HL-60/S4 treated with retinoic acid at 250 ng/mL for 4 days and 3 days (cell line): Measurements from ENCODE around the gene SHISA6.

ENCODE experiments used
- in situ Hi-C: fragments of 300-500 bp; cut with MboI; formaldehyde crosslinking; loops from 2 replicates; pipeline ENCODE4 v1.7.0; 2022; ENCODE audit warnings: low sequenced_read_pairs

The SHISA6 gene

DNA sequence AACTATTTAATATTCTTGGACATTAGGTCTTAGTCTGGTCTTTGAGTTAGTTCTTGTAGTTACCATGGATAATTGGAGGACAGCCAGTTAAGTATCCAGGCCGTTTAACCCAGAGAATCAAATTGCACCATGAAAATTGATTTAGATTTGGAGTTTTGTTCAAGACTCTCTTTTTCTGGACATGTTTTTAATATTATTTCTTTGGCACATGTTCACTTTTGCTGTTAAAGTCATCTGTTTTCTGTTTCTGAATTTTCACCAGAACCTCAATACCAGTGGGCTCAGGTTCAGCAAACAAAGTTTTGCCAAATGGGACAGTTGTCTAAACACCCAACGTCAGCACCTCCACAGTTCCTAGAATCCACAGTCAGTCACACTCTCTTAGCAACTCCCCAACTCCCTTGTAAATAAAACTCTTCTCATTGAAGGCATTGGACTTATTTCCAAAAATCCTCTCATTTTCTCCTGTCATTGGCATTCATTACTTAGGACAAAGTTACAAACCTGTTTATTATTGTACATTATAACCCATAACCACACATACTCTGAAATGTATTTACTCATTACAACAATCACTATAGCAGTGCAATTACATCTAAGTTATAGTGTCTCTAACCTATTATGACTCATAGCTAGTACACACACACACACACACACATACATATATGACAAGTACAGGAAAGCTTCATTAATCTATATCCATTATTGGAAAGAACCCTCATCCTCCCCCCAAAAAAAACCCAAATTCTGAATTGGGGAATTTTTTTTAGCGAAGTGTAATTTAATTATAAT lies 323.8 kb downstream of the SHISA6 start:
- in situ Hi-C loops, result no loop called here

DNA sequence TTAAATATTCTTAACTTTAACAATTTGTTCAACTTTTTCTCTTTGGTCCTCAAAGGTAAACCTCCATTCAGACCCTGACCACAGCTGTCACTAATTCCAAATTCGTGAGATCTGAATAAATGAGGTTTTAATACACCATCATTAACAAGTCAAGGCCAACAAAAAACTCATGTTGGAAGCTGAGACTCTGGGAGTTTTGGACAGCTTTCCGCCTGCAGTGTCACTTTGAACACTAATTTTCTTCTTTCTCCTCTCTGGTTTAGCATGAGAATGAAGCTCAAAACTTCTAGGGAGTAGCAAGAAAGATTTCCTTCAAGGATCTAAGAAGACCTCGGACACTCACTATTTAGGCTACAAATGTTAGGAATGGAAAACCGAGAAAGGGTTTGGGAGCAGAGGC lies 324.6 kb downstream of the SHISA6 start:
- in situ Hi-C loops, result no loop called here

DNA sequence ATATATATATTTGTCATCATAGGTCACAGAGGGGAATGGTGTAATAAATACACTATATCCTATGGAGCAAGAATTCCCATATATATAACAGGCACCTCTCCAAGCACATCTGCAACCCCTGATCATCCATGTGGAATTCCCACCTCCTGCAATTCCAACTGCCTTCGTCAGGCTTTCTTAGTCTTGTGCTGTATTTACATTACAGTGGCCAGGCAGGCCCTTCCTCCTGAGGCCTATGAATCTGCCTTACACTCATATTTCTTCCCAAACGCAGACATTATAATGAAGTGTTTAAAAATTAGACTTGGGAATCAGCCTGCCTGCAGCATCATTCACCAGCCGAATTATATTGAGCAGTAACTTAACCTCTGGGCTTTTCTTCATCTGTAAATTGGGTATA lies 338.0 kb downstream of the SHISA6 start:
- in situ Hi-C loops, result no loop called here

DNA sequence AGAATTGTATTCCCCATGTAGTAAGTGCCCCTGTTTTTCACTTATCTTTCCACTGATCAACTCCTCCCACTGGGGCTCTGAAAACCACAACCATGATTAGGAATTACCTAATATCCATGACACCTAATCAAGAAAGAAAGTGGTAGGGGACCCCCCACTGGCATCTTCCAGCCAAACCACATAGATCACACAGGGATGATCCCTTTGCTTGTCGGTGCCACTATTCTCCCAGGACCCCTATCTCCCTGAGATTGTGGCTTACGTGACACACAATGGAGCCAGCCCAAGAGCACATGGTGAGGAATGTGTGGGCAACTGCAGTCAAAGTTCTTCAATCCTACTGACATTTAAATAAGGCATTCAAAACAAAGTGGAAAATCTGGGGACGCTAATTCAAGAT lies 339.7 kb downstream of the SHISA6 start:
- in situ Hi-C loops, result no loop called here

DNA sequence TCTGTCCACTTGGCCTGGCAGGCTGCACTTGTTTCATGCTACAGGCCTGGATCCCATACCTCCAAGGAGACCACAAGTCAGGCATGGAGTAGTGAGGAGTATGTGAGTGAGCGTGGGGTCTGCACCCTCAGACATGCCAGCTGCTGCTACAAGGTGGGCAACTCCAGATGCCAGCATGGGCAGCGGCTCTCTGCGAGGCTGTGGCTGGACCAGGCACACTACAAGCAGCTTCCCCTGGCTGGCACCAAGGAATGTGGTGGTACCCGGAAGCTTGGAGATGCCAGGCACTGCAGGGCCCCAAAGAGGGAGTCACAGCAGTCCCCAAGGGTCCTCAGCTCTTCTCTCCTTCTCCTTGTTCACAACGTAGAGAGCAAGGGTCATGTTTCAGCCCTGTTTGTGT lies 341.2 kb downstream of the SHISA6 start:
- in situ Hi-C loops, result no loop called here

DNA sequence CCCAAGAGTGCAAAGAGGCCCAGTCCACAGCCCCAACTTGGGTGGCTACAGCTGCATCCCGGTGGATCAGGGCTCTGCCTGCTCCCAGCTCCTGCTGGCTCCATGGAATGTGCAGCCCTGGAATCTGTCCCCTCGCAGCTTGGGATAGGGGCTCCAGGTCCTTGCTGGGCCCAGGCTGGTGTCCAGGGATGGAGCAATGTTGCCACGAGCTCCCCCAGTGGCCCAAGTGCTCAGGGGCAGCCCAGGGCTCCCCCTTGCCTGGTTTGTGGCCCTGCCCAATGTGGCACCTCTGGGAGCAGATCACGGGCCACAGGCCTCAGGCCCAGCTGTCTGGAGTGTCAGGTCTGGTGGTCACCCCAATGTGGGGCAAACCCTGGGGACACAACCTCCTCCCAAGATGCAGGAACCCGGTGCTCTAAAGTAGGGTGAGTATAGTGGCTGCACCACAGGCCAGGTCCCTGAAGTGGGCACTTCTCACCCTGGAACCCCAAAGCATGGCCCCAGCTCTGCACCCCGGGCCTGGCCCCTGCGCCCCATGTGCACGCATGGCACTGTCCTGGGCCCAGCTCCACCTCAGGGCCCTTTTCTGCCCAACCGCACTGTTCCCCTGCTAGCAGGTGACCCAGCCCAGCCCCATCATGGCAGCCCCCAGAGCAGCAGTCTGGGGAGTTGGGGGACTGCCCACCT lies 342.4 kb downstream of the SHISA6 start:
- in situ Hi-C loops, result no loop called here

DNA sequence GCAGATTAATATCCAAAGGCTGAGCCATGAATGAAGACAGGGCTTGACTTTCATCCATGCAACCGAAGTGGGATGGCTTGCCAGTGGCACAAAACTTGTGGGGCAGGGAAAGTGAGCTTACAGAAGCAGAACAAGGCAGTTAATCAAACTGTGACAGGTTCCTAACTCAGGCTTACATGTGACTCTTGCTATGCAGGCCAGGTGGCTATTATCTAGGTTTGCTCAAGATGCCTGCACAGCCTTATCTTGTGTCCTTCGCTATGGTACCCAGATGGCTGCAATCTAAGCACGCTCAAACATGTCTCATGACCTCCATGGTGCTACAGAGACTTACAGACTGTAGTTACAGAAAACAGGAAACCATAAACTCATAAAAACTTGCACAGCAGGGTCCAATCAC lies 348.7 kb downstream of the SHISA6 start:
- in situ Hi-C loops, result no loop called here

DNA sequence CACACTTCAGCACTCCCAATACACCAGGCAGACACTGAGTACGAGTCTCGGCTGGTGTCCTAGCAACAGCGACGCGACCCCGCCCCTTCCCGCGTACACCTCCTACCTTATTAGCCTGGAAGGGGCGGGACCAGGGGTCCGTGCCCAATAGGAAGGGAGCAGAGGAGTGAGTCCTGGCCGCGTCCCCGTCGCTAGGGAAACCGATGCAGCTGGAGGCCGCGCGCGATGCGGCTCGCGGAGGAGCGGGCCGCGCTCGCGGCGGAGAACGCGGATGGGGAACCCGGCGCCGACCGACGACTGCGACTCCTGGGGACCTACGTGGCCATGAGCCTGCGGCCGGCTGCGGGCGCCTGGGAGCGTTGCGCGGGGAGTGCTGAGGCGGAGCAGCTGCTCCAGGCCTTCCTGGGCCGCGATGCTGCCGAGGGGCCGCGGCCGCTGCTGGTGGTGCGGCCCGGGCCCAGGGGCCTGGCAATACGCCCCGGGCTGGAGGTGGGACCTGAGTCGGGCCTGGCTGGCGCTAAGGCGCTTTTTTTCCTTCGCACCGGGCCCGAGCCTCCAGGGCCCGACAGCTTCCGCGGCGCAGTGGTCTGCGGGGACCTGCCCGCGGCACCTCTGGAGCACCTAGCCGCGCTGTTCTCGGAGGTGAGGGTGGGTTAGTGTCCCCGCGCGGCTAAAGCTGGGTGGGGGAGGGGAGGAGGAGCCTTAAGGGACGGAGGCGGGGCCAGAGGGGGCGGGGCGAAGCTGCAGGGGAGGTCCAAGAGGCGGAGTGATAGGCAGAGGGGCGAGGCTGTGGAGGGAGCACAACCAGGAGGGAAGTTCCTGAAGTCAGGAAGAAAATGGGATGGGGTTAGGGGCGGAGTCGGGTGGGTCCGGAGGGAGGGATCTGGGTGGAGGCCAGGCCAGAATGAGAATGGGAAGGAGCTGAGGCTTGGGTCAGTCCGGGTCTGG lies 357.5 kb downstream of the SHISA6 start, which contains the start of gene DNAH9:
DNAH9 (plus strand) TSS at position 197 of the 948 bp plus-strand sequence; CDS start at position 226, 29 bp downstream.
- in situ Hi-C loops, result no loop called here

DNA sequence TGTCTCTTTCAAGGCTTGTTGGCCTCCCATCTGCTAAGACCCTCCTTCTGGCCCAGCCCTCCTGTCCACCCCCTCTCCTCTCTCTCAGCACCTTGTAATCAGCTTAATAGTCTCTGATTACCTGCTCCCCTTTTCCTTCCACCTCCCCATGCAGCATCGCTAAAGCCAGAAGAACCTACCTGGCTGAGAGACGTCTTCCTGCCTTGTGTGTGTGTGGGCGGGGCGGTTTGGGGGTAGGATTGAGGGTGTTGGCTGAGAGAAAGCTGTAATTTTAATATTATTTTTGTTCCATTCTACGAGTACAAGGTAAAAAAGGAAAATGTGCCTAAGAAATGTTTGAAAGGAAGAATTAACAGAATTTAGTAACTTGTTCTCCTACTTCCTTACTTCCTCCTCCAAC lies 360.6 kb downstream of the SHISA6 start:
- in situ Hi-C loops, result no loop called here

DNA sequence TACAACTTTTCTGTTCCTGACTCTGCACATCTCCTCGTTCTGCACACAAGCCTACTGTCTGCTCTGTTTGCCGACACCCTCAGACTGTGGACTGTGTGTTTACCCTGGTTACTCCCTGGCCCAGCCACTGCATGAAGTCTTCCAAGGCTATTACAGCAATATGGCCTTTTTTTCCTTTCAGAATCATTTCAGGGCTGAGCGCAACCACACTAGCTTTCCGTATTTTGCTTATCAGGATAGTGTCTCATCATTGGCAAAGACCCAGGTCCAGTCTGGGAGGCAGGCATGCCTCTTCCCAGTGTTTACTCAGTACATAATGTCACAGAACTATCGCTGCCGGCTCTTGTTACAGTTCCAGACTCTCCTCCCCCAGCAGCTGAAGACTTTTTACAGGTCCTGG lies 367.4 kb downstream of the SHISA6 start:
- in situ Hi-C loops, result no loop called here

DNA sequence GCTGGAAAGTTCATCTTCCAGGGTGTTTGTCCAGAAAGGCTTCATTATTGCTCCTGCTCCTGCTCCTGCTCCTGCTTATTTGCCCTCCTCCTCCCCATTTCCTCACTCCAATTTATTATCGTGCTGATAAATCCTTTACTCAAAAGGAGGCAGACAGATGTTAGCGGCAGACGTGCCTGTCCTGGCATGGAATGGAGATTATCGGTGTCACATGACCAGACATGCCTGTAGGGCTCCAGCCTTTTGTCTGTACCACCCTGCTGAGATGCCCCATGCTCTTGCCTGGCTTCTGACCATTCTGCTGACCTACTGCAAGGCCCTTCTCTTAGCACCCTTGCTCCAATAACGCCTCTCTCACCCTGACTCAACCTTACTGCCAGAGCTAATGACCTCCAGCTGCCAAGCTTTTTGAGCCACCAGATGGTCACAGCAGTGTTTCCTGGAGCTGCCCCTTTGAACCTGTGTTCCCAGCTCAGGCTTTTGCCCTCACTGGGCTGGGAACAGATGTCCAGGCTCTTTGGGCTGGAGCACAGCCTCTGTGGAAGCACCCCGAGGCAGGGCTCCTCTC lies 370.1 kb downstream of the SHISA6 start:
- in situ Hi-C loops, result no loop called here

DNA sequence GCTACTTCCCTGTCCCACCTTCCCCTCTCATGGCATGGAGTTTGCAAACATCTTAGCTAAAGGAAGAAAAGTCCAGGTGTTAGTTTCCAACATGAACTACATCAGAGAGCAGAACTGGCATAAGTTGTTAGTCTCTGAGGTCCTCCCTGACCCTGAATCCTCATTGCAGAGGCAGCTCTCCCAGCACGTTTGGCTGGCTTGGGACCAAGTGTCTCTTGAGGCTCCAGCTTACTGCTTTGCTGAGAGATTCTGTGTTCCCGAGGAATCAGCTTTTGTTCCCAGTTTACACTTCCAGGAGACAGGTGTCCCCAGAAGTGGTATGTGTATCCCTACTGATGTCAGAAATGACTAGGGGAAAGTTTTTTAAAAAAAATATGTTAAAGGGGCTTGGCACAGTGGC lies 371.9 kb downstream of the SHISA6 start:
- in situ Hi-C loops, result no loop called here
